ENCODE measurements around the gene TUBA4A.

Gene TUBA4A

GRCh38 chr2:219286436-219287115 is 32.9 kb upstream of the TUBA4A start:
- DNase-seq (ENCODE audit: insufficient read length, low spot score): no peak
- TF ChIP-seq TAF1 (IDR thresholded peaks at IDR 0.05; ENCODE audit: low read depth, low read length) (no peak), POLR2A (IDR thresholded peaks at IDR 0.05; ENCODE audit: low read depth, low read length) (no peak), POLR2AphosphoS5 (IDR thresholded peaks at IDR 0.05; ENCODE audit: low read depth, low read length) (no peak), POU2F2 (IDR thresholded peaks at IDR 0.05; ENCODE audit: low read depth, low read length) (no peak), PAX5 (IDR thresholded peaks at IDR 0.05; ENCODE audit: insufficient read depth, low read length, severe bottlenecking) (no peak), SPI1 (IDR thresholded peaks at IDR 0.05; ENCODE audit: low read depth, low read length) (no peak)
- no peak for FAIRE-seq

GRCh38 chr2:219285894-219286425 is 32.2 kb upstream of the TUBA4A start:
- DNase-seq (ENCODE audit: insufficient read length, low spot score): no peak
- TF ChIP-seq TAF1 (IDR thresholded peaks at IDR 0.05; ENCODE audit: low read depth, low read length) (no peak), SPI1 (IDR thresholded peaks at IDR 0.05; ENCODE audit: low read depth, low read length) (no peak)
- no peak for FAIRE-seq

GRCh38 chr2:219285373-219285735 is 31.6 kb upstream of the TUBA4A start:
- TF ChIP-seq PAX5 (IDR thresholded peaks at IDR 0.05; ENCODE audit: insufficient read depth, low read length, severe bottlenecking): no peak
- TF ChIP-seq POLR2A (IDR thresholded peaks at IDR 0.05; ENCODE audit: low read depth, low read length): no peak
- TF ChIP-seq SPI1 (IDR thresholded peaks at IDR 0.05; ENCODE audit: low read depth, low read length): no peak
- TF ChIP-seq TAF1 (IDR thresholded peaks at IDR 0.05; ENCODE audit: low read depth, low read length): no peak
- no peak for TF ChIP-seq POU2F2 (IDR thresholded peaks at IDR 0.05; ENCODE audit: low read depth, low read length)
- no peak for TF ChIP-seq POLR2AphosphoS5 (IDR thresholded peaks at IDR 0.05; ENCODE audit: low read depth, low read length)
- FAIRE-seq: no peak

GRCh38 chr2:219284501-219285372 is 31.0 kb upstream of the TUBA4A start:
- DNase-seq (ENCODE audit: insufficient read length, low spot score) (no peak), FAIRE-seq (no peak)
- TF ChIP-seq POLR2A (IDR thresholded peaks at IDR 0.05; ENCODE audit: low read depth, low read length) (no peak), TAF1 (IDR thresholded peaks at IDR 0.05; ENCODE audit: low read depth, low read length) (no peak), POU2F2 (IDR thresholded peaks at IDR 0.05; ENCODE audit: low read depth, low read length) (no peak), POLR2AphosphoS5 (IDR thresholded peaks at IDR 0.05; ENCODE audit: low read depth, low read length) (no peak), PAX5 (IDR thresholded peaks at IDR 0.05; ENCODE audit: insufficient read depth, low read length, severe bottlenecking) (no peak), SPI1 (IDR thresholded peaks at IDR 0.05; ENCODE audit: low read depth, low read length) (no peak)

More at GRCh38 chr2:219285373-219285735, 31.6 kb upstream of the TUBA4A start:
- no peak for DNase-seq (ENCODE audit: insufficient read length, low spot score)

- FAIRE-seq (no peak), DNase-seq (ENCODE audit: insufficient read length, low spot score) (no peak)
- no peak for TF ChIP-seq POU2F2 (IDR thresholded peaks at IDR 0.05; ENCODE audit: low read depth, low read length)
- no peak for TF ChIP-seq PAX5 (IDR thresholded peaks at IDR 0.05; ENCODE audit: insufficient read depth, low read length, severe bottlenecking)
- TF ChIP-seq POLR2AphosphoS5 (IDR thresholded peaks at IDR 0.05; ENCODE audit: low read depth, low read length): no peak
- TF ChIP-seq POLR2A (IDR thresholded peaks at IDR 0.05; ENCODE audit: low read depth, low read length): no peak
- TF ChIP-seq TAF1 (IDR thresholded peaks at IDR 0.05; ENCODE audit: low read depth, low read length): no peak
- no peak for TF ChIP-seq SPI1 (IDR thresholded peaks at IDR 0.05; ENCODE audit: low read depth, low read length)
Observed at GRCh38 chr2:219282943-219283581, 29.3 kb upstream of the TUBA4A start.

- DNase-seq (ENCODE audit: insufficient read length, low spot score) (no peak), FAIRE-seq (no peak)
- TF ChIP-seq POLR2A (IDR thresholded peaks at IDR 0.05; ENCODE audit: low read depth, low read length): no peak
- no peak for TF ChIP-seq POLR2AphosphoS5 (IDR thresholded peaks at IDR 0.05; ENCODE audit: low read depth, low read length)
- TF ChIP-seq TAF1 (IDR thresholded peaks at IDR 0.05; ENCODE audit: low read depth, low read length): no peak
- TF ChIP-seq SPI1 (IDR thresholded peaks at IDR 0.05; ENCODE audit: low read depth, low read length): no peak
- TF ChIP-seq POU2F2 (IDR thresholded peaks at IDR 0.05; ENCODE audit: low read depth, low read length): no peak
- TF ChIP-seq PAX5 (IDR thresholded peaks at IDR 0.05; ENCODE audit: insufficient read depth, low read length, severe bottlenecking): no peak
Observed at GRCh38 chr2:219282375-219282774, 28.7 kb upstream of the TUBA4A start.

GRCh38 chr2:219281588-219281987 is 27.9 kb upstream of the TUBA4A start:
- DNase-seq (ENCODE audit: insufficient read length, low spot score) (no peak), FAIRE-seq (no peak)
- TF ChIP-seq POU2F2 (IDR thresholded peaks at IDR 0.05; ENCODE audit: low read depth, low read length) (no peak), TAF1 (IDR thresholded peaks at IDR 0.05; ENCODE audit: low read depth, low read length) (no peak), SPI1 (IDR thresholded peaks at IDR 0.05; ENCODE audit: low read depth, low read length) (no peak), POLR2AphosphoS5 (IDR thresholded peaks at IDR 0.05; ENCODE audit: low read depth, low read length) (no peak), POLR2A (IDR thresholded peaks at IDR 0.05; ENCODE audit: low read depth, low read length) (no peak), PAX5 (IDR thresholded peaks at IDR 0.05; ENCODE audit: insufficient read depth, low read length, severe bottlenecking) (no peak)

- DNase-seq (ENCODE audit: insufficient read length, low spot score): no peak
- FAIRE-seq: no peak
- no peak for TF ChIP-seq PAX5 (IDR thresholded peaks at IDR 0.05; ENCODE audit: insufficient read depth, low read length, severe bottlenecking)
- no peak for TF ChIP-seq POLR2AphosphoS5 (IDR thresholded peaks at IDR 0.05; ENCODE audit: low read depth, low read length)
- TF ChIP-seq TAF1 (IDR thresholded peaks at IDR 0.05; ENCODE audit: low read depth, low read length): no peak
- no peak for TF ChIP-seq POU2F2 (IDR thresholded peaks at IDR 0.05; ENCODE audit: low read depth, low read length)
- TF ChIP-seq POLR2A (IDR thresholded peaks at IDR 0.05; ENCODE audit: low read depth, low read length): no peak
- TF ChIP-seq SPI1 (IDR thresholded peaks at IDR 0.05; ENCODE audit: low read depth, low read length): no peak
Observed at GRCh38 chr2:219280651-219281050, 26.9 kb upstream of the TUBA4A start.

Measured in GM12891 (cell line).